GM21737 (cell line): ENCODE measurements around the gene RNF128.

Experiments used
- ATAC-seq: cut with Tn5 transposase; IDR thresholded peaks from one replicate; pipeline ENCODE4 v1.9.1; 2021; ENCODE audit warnings: mild to moderate bottlenecking, moderate library complexity; ENCODE audit not compliant: unreplicated experiment

Gene RNF128

GRCh38 chrX:106726485-106727437 is at the start of gene RNF128:
Gene RNF128, plus strand, starts transcription at chrX:106726701. Its CDS starts 213 bp downstream, at chrX:106726914.
- ATAC-seq = no peak

- ATAC-seq = no peak
Measured at GRCh38 chrX:106680716-106681115, 45.8 kb upstream of the RNF128 start.

GRCh38 chrX:106684207-106684606 is 42.3 kb upstream of the RNF128 start:
- ATAC-seq = no peak

GRCh38 chrX:106692425-106693065 is 34.0 kb upstream of the RNF128 start:
- ATAC-seq = no peak

- no peak for ATAC-seq
Measured at GRCh38 chrX:106696502-106696901, 30.0 kb upstream of the RNF128 start.

GRCh38 chrX:106698693-106699092 is 27.8 kb upstream of the RNF128 start:
- no peak for ATAC-seq

- no peak for ATAC-seq
Measured at GRCh38 chrX:106702636-106703035, 23.9 kb upstream of the RNF128 start.

GRCh38 chrX:106706466-106706865 is 20.0 kb upstream of the RNF128 start:
- ATAC-seq = no peak

DNA sequence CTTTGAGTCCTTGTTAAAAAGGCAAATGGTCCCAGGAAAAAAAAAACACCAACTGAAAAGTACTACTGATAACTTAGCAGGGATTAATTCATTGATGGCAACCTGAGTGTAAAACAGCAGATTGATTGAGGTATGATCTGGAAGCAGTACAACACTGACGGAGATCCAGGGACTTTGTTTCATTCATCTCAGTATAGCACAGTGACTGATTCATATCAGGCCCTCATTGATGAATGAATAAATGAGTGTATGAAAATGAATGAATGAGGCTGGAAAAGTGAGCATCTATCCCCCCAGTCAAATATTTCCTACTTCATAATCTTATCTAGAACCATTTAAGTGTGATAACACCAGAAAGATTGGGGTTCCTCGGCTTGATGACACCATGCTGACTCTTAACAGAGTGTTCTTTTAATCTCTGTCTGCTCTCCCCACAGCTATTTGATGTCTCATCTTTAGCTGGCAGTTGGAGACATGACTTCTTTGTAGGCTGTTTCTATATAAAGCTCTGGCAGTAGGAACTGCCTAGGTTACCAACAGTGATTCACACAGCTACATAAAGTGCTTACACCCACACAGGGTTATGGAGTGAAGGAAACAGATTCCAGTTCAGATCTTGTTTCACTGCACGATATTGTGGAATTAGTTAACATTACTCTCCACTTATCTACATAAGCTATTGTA is 18.6 kb upstream of the RNF128 start:
- no peak for ATAC-seq

- no peak for ATAC-seq
Measured at GRCh38 chrX:106710771-106711170, 15.7 kb upstream of the RNF128 start.

- no peak for ATAC-seq
Measured at GRCh38 chrX:106711375-106711774, 15.1 kb upstream of the RNF128 start.

DNA sequence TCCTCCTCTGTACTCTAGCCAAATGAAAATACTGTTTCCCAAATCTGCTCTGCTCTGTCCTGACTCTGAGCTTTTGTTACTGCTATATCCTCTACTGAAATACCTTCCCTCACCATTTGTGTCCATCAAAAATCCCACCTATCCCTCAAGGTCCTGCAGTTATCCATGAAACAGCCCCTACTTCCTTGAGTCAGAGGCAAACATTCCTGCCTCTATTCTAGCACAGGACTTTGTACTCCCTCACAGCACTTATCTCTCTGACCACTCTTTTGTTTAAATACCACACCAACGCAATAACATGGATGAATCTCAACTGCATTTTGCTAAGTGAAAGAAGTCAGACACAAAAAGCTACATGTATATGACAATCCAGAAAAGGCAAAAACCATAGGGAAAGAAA is 10.5 kb upstream of the RNF128 start:
- no peak for ATAC-seq

DNA sequence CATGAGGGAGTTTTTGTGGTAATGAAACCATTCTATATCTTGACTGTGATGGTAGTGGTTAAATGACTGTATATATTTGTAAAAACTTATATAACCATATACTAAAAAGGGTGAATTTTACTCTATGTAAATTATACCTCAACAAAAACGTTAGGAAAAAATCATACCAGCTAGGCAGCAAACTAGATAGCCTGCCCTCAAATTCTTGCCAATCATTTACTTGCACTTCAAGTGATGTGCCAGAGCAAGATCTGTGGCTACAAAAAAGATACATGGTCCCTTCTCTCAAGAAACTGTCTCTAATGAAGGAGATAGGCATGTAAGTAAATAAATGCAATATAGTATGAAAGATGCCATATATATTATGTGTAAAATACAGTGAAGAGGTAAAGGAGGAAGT is 10.0 kb upstream of the RNF128 start:
- no peak for ATAC-seq

DNA sequence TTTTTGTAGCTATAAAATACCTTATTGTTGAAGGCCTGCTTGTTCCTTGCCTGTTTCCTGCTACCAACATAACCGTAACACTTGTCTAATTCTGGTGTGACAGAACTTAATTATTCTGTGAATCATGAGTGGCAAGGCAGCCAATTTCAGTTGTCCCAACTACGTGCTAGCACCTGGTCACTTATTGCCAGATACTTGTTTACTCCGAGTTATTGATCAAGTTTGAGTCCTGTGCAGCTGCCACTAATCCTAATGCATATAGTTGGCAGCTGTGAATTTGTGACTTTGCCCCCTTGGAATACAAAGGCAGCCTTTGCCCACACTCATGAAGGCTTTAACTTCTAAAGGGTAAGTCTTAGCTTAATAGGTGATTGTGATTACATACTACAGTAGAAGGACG is 7.8 kb upstream of the RNF128 start:
- no peak for ATAC-seq

GRCh38 chrX:106725931-106726330 is 570 bp upstream of the RNF128 start:
- ATAC-seq = no peak

DNA sequence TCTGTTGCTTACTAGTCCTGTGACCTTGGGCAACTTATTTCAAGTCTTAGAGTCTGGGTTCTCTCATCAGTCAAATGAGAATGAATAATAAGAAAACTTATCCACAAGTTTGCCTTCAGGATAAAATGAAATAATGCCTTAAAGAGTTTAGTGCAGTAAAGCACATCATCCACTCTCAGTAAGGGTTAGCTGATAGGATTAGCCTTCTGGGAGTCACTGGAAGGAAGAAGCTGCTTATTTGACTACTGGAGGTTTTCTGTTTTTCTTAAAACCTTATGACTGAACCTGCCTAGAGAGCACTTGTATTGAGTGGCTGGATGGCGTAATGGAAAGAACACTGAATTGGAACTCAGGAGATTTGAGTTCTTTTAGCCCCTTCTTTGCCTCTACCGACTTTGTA is 1.8 kb downstream of the RNF128 start:
- no peak for ATAC-seq

GRCh38 chrX:106730401-106730800 is 3.9 kb downstream of the RNF128 start:
- ATAC-seq = no peak

GRCh38 chrX:106731590-106731989 is 5.1 kb downstream of the RNF128 start:
- no peak for ATAC-seq

- no peak for ATAC-seq
Measured at GRCh38 chrX:106734827-106735226, 8.3 kb downstream of the RNF128 start.

DNA sequence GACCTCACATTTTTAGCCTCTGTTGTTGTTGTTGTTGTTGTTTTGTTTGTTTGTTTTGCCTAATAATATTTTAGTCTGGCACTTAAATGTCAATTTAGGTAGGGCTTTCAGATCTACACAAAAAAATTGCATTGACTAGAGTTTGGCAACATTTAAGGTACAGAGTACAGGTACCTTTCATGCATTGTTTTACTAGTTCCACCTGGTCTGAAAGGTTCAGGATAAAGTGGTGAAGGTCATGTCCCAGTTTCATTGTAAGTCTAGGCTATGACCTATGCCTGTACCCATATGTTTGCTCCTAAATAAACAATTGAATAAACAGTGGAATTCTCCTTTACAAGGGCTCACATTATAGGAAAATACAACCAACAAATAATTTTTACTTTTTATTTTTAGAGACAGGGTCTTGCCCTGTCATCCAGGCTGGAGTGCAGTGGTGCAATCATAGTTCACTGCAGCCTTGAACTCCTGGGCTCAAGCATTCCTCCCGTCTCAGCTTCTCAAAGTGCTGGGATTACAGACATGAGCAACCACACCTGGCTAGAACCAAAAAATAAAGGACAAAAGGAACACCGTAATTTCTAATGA is 13.8 kb downstream of the RNF128 start:
- ATAC-seq = no peak

- ATAC-seq = no peak
Measured at GRCh38 chrX:106742193-106742592, 15.7 kb downstream of the RNF128 start.
